ENCODE results near the gene POLR3E. TPM values are rescaled to one million over a fixed set of nuclear protein-coding genes. Genes with fewer than 3 reads are reported as not detected.

The POLR3E gene
- total RNA-seq (2021; fragmentation: NEBNext Ultra II Directional; extraction: Animal tissue kit (Norgen Biotek cat#: 25700)): 10 to 100 TPM; 31.6 to 36.3 (median 32.6) TPM
- long read RNA-seq, transcript POLR3E-201 (21 exons, 3,697 nt): major isoform, 19 of 33 reads
- long read RNA-seq, partial matches to known transcripts: 9 of 33 reads
- long read RNA-seq, other reads (novel, unspliced or antisense): 5 of 33 reads

- H3K9me3 Mint-ChIP-seq: no peaks in the 10 kb centered on the region
- peaks cover 10% of the 10 kb centered on the region for H3K27me3 Mint-ChIP-seq (ENCODE audit: insufficient read depth)
- H3K4me1 Mint-ChIP-seq (ENCODE audit: low read depth): peaks cover 28% of the 10 kb centered on the region
- peak within 1 kb of the TSS; percentile 93 for H3K4me3 Mint-ChIP-seq
- peaks cover 5% of the 10 kb centered on the region for H3K36me3 Mint-ChIP-seq (ENCODE audit: low read depth)
- DNase-seq: peak; percentile 95
- peak; percentile 89 for TF ChIP-seq CTCF (IDR thresholded peaks at IDR 0.05)
- peak within 1 kb of the TSS; percentile 97 for H3K27ac Mint-ChIP-seq
Observed at GRCh38 chr16:22297114-22297870, at the start of gene POLR3E. Gene POLR3E (plus strand): TSS chr16:22297409. CDS start chr16:22302969, 5,560 bp downstream.

GRCh38 chr16:22250522-22250921 is 46.7 kb upstream of the POLR3E start:
- Mint-ChIP-seq H3K36me3 (ENCODE audit: low read depth) (peaks cover 28% of the 10 kb centered on the region), H3K27ac (no peak overlapping the region; the same call in 1 of the 2 replicates), H3K4me1 (ENCODE audit: low read depth) (peaks cover 5% of the 10 kb centered on the region; the same call in 1 of the 2 replicates), H3K4me3 (no peak overlapping the region), H3K27me3 (ENCODE audit: insufficient read depth) (no peaks in the 10 kb centered on the region; the same call in 1 of the 2 replicates), H3K9me3 (peaks cover 4% of the 10 kb centered on the region; the same call in 1 of the 2 replicates)
- DNase-seq: no peak
- TF ChIP-seq CTCF (IDR thresholded peaks at IDR 0.05): no peak

GRCh38 chr16:22252317-22252716 is 44.9 kb upstream of the POLR3E start:
- H3K27me3 Mint-ChIP-seq (ENCODE audit: insufficient read depth): no peaks in the 10 kb centered on the region; the same call in 1 of the 2 replicates
- no peak overlapping the region for H3K4me3 Mint-ChIP-seq
- no peak for DNase-seq
- H3K9me3 Mint-ChIP-seq: peaks cover 4% of the 10 kb centered on the region; the same call in 1 of the 2 replicates
- H3K27ac Mint-ChIP-seq: no peak overlapping the region
- H3K4me1 Mint-ChIP-seq (ENCODE audit: low read depth): peaks cover 5% of the 10 kb centered on the region; the same call in 1 of the 2 replicates
- peaks cover 28% of the 10 kb centered on the region for H3K36me3 Mint-ChIP-seq (ENCODE audit: low read depth)
- no peak for TF ChIP-seq CTCF (IDR thresholded peaks at IDR 0.05)

GRCh38 chr16:22253272-22253671 is 43.9 kb upstream of the POLR3E start:
- peaks cover 30% of the 10 kb centered on the region for H3K36me3 Mint-ChIP-seq (ENCODE audit: low read depth)

GRCh38 chr16:22255335-22255734 is 41.9 kb upstream of the POLR3E start:
- Mint-ChIP-seq H3K4me1 (ENCODE audit: low read depth) (peaks cover 2% of the 10 kb centered on the region; the same call in 1 of the 2 replicates), H3K9me3 (peaks cover 7% of the 10 kb centered on the region), H3K4me3 (no peak overlapping the region), H3K27ac (no peak overlapping the region), H3K36me3 (ENCODE audit: low read depth) (peaks cover 51% of the 10 kb centered on the region), H3K27me3 (ENCODE audit: insufficient read depth) (no peaks in the 10 kb centered on the region; the same call in 1 of the 2 replicates)
- TF ChIP-seq CTCF (IDR thresholded peaks at IDR 0.05): no peak
- no peak for DNase-seq

More at GRCh38 chr16:22253272-22253671, 43.9 kb upstream of the POLR3E start:
- no peaks in the 10 kb centered on the region; the same call in 1 of the 2 replicates for H3K27me3 Mint-ChIP-seq (ENCODE audit: insufficient read depth)
- no peak for DNase-seq
- H3K27ac Mint-ChIP-seq: no peak overlapping the region
- TF ChIP-seq CTCF (IDR thresholded peaks at IDR 0.05): no peak
- H3K4me1 Mint-ChIP-seq (ENCODE audit: low read depth): peaks cover 5% of the 10 kb centered on the region; the same call in 1 of the 2 replicates
- H3K4me3 Mint-ChIP-seq: no peak overlapping the region
- peaks cover 4% of the 10 kb centered on the region; the same call in 1 of the 2 replicates for H3K9me3 Mint-ChIP-seq

Data from HFFc6 (cell line).